GM10847 (cell line): ENCODE measurements around the gene MRPL23.

Experiments
- POLR2A ChIP-seq: IDR thresholded peaks from 2 replicates; pipeline ENCODE4 v1.6.1; 2011; ENCODE audit not compliant: insufficient read length; ENCODE audit errors: extremely low read depth

Gene MRPL23

GRCh38 chr11:1987024-1987423 lies 39.9 kb downstream of the MRPL23 start:
- TF ChIP-seq POLR2A, result no peak

DNA sequence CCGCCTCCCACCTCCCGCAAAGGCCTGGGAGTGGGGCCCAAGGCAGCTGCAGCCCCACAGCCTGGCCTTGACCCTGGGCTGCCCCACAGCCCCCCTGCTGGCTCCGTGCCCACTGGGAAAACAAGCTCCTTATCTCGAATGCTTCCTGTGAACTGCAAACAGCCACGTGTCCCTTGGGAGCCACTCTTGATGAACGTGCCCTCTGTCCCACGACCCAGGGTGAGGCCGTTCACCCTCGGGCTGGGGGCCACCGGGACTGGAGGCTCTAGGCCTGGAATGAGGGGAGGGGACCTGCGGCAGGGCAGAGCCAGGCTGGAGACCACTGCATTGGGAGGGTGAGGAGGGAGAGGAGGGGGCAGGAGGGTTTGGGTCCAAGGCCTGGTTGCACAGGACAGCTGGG lies 41.0 kb downstream of the MRPL23 start:
- no peak for TF ChIP-seq POLR2A

GRCh38 chr11:1988667-1989317 lies 41.7 kb downstream of the MRPL23 start:
- no peak for TF ChIP-seq POLR2A

GRCh38 chr11:1989953-1990352 lies 42.8 kb downstream of the MRPL23 start:
- no peak for TF ChIP-seq POLR2A

- no peak for TF ChIP-seq POLR2A
Measured at GRCh38 chr11:1990872-1991578, 43.9 kb downstream of the MRPL23 start.

- TF ChIP-seq POLR2A, result no peak
Measured at GRCh38 chr11:1992111-1992510, 45.0 kb downstream of the MRPL23 start.

DNA sequence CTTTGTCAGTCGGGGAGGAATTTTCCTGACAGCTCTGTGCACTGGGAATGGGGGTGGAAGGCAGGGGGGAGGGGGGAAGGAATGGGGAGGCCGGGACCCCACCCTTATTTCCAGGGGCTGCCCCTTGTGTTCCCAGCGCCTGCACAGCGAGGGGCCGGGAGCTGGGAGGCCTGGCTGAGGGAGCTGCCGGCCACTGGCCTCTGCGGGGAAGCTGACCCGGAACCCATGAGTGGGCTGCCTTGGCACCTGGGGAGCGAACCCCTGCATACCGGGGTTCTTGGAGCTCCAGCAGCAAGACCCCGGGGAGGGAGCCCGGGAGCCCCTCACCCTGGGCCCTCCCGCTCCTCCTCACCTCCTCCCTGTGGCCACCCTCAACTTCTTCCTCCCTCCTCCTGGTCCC lies 47.0 kb downstream of the MRPL23 start:
- no peak for TF ChIP-seq POLR2A

DNA sequence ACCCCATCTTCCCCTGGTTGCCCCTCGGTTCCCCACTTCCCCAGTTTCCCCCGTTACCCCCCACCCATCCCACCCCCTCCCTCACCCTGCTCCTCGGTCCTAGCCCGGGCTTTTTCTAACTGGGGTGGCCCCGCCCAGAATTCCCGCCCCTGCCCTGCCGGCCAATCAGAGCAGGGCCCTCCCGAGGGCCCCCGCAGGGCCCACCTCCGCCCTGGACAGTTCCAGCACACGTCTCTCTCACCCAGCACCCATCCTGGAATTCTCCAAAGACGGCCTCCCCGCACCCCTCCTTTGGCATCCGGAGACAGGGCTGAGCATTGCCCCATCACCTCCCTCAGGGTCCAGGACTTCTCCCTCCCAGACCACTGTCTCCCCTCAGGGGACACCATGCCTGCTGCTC lies 50.6 kb downstream of the MRPL23 start, which contains the start of gene H19:
Gene H19, minus strand, starts transcription at position 88 of the 400 bp plus-strand sequence.
- TF ChIP-seq POLR2A, result no peak

DNA sequence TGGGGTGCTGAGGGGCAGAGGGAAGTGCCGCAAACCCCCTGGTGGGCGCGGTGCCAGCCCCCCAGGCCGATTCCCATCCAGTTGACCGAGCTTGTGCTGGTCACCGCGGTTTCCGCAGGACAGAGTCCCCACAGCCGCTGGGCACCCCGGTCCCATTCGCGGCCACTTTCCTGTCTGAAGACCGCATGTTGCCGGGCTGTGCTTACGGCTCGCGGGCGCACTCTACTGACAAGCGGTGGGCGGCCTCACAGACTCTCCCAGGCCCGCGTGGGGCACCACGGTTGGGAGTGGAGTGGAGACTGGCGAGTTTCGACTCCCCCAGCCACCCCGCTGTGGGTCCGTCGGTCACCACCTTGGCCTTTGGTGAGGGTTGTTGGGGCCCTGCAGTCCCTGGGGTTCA lies 51.2 kb downstream of the MRPL23 start:
- TF ChIP-seq POLR2A, result no peak

DNA sequence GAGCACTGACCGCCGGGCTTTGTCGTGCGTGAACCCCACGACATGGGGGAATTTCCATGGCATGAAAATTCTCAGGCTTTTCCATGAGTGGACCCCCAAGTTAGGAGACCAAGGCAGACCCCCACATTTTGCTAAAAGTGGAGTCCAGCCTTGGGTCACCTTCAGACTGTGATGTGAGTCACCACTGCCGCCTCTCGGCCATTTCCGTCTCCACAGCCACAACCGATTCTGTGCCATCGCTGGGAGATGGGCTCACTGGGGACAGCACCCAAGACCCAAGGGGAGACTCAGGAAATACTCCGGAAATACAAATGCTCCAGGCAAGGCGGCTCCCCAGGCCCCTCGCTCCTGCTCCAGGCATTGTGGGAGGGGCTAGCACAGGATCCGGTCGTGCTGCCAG lies 51.7 kb downstream of the MRPL23 start:
- TF ChIP-seq POLR2A, result no peak

DNA sequence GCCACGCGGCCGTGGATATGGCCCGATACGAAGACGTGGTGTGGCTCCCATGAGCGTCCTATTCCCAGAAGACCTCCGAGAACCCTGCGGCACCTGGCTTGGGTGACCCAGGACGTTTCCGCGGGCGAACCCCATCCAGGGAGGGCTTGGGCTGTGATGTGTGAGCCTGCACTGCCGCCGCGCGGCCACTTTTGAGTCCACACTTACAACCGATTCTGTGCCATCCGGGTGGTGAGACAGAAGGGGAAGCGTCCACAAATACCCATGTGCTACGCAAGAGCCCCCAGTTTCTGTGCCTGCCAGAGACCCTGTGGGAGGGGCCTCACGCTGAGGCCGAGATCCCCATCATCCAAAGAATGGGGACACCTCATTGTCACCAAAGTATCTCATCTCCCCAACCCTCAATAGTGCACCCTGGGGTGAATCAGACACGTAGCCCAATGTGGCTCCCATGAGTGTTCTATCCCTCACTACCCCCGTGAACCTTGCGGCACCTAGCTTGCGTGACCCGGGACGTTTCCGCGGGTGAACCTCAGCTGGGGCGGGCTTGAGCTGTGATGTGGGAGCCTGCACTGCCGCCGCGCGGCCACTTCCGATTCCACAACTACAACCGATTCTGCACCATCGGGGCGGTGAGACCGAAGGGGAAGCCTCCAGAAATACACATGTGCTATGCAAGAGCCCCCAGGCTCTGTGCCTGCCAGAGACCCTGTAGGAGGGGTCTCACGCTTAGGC lies 55.1 kb downstream of the MRPL23 start:
- no peak for TF ChIP-seq POLR2A

- no peak for TF ChIP-seq POLR2A
Measured at GRCh38 chr11:2002807-2003206, 55.7 kb downstream of the MRPL23 start.

GRCh38 chr11:2004466-2004865 lies 57.3 kb downstream of the MRPL23 start:
- TF ChIP-seq POLR2A, result no peak
